Left colon (tissue), 2 donors: ENCODE results near the gene SNRPA1. TPM values are rescaled to one million over a fixed set of nuclear protein-coding genes. Genes with fewer than 3 reads are reported as not detected.

Source experiments
- ATAC-seq: fragments of 200-7000 bp; cut with Tn5 transposase; one replicate; pipeline ENCODE4 v1.9.1; 2020; ENCODE audit warnings: mild to moderate bottlenecking, moderate library complexity
- DNase-seq, 2 donors: peaks; one replicate each; pipeline ENCODE4 v3.0.0-alpha.2; 2020
- intact Hi-C, 2 donors: fragments of 100-400 bp; cut with DNase I in 1 of 2; cut with micrococcal nuclease in 1 of 2; formaldehyde crosslinking; loops; one replicate each; pipeline versions ENCODE4 v1.11.2 to v1.14.0; 2022; cut with DNase I, micrococcal nuclease
- total RNA-seq, 2 donors: library from RNA; stranded (reverse); fragmentation: NEBNext Ultra II Directional; extraction: Animal tissue kit (Norgen Biotek cat#: 25700); gene quantifications; one replicate each; pipeline ENCODE4 v1.2.1, GENCODE V29; 2021
- donor health status: DM: no; HTN: no; CAD: no.
- donor health status: DM: yes; HTN: yes; CAD: no.

Gene SNRPA1
- total RNA-seq, 2 donors from 2014 or later: 44.7 to 48.2 TPM

DNA sequence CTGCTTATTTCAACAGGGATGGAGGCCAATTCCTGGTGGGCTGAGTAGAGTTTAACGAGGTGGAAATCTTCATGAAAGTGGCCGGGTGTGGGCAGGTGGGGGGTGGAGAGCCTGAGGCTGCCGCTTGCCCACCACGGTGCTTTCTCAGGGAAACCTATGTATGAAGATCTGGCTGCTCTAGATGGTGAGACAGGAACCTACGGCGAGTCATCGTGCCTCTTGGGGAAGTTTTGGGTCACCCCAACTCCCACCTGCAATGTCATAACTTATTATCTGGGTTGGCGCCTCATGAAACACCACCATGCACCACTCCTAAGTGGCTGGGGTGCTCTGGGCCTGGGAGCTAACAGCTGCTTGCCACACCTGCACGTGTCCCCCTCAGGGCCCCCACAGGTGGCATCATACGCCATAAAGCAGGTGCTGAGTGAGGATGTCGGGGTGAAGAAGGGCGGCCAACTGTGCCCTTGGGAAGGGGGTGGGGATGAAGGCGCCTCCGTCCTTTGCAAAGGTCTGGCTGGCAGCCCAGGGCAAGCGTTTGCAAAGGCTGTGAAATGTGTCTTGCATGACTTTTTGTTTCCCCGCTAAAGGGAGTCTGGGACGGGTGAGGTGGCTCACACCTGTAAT, 27.9 kb upstream of the SNRPA1 start:
- ATAC-seq: no peak
- intact Hi-C loops: no loop called here
- peak in 1 of 2 donors; percentile 0 for DNase-seq

DNA sequence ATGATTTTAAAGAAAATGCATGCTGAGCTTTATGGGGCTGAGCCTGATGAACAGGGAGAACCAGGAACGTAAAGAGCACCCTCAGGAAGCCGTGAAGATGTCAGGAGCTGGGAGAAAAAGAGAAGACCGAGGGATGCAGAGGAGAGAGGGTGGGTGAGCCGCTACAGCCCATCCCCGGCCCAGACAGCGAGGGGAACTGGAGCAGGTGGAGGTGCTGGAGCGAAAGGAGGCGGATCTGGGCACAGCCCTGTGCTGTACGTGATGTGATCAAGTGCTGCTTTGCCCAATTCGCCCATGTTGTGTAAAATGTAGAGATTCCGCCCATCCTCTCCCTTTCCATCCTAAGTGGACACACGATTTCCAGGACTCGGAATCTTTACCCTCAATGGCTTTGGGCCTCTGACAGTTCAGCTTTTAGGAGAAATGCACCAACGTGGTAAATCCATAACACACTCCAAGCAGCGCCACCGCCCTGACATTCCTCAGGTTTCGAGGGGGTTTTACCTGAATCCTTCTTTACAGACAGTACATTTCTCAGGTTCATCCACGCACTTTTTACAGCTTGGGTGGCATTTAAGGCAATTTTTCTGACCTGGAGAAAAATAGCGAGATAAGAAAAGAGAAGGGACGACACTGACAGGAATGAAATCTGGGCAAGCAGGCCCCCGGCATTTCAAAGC, 27.1 kb upstream of the SNRPA1 start:
- intact Hi-C loops: no loop called here
- DNase-seq (no peak), ATAC-seq (no peak)

GRCh38 chr15:101320501-101321052, 25.5 kb upstream of the SNRPA1 start:
- intact Hi-C loops: no loop called here
- ATAC-seq (no peak), DNase-seq (peak in 1 of 2 donors; percentile 45)

GRCh38 chr15:101318839-101319238, 23.8 kb upstream of the SNRPA1 start:
- ATAC-seq: no peak
- DNase-seq: peak in 1 of 2 donors; percentile 1
- intact Hi-C loops: no loop called here

- intact Hi-C loops: no loop called here
- ATAC-seq (no peak), DNase-seq (peak in 1 of 2 donors; percentile 0)
Measured at GRCh38 chr15:101318147-101318819, 23.2 kb upstream of the SNRPA1 start.

GRCh38 chr15:101317336-101317872, 22.4 kb upstream of the SNRPA1 start:
- ATAC-seq (no peak), DNase-seq (no peak)
- intact Hi-C loops: no loop called here

- intact Hi-C loops: no loop called here
- peak in 1 of 2 donors; percentile 1 for DNase-seq
- ATAC-seq: no peak
Measured at GRCh38 chr15:101316529-101316928, 21.5 kb upstream of the SNRPA1 start.

DNA sequence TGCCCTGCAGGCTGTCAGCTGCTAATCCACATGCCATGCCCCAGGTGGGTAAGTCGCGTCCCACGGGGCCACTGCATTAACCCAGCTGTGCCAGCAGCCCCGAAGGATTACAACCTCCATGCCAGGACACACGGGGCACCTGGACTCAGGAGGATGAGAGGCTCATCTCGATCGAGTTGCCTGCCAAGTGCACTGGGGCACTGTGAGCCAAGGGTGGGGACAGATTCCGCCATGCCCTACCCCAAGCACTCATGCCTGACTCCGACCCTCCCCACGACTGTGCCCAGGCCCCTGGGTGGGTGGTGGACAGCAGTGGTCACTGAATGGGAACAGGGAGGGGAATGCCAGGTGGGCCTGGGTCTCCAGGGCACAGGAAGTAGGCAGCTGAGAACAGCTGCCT, 20.7 kb upstream of the SNRPA1 start:
- intact Hi-C loops: no loop called here
- DNase-seq (no peak), ATAC-seq (no peak)

- DNase-seq: peak in 1 of 2 donors; percentile 1
- no peak for ATAC-seq
- intact Hi-C loops: no loop called here
Measured at GRCh38 chr15:101314336-101315125, 19.5 kb upstream of the SNRPA1 start.

- no peak for DNase-seq
- intact Hi-C loops: no loop called here
- no peak for ATAC-seq
Measured at GRCh38 chr15:101313041-101313761, 18.2 kb upstream of the SNRPA1 start.

DNA sequence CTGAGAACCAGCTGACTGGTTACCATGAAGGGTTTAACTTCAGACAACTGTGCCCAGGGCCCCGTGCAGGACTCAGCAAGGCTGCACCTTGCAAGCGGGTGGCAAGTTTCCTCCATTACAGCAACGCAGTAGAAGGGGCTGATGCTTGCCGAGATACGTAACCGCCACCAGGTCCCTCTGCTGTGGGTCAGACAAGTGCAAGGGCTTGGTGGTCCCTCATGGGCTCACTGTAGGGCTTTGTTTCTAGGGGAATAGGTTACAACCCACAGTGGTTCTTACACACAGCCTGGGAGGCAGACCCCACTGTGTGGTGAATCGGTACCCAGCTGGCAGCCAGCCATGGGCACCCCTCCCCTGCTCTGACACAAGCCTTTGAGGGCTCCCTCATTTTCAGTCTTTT, 15.5 kb upstream of the SNRPA1 start:
- intact Hi-C loops: no loop called here
- DNase-seq (no peak), ATAC-seq (no peak)

- intact Hi-C loops: no loop called here
- no peak for ATAC-seq
- peak in 1 of 2 donors; percentile 0 for DNase-seq
Measured at GRCh38 chr15:101310161-101310480, 15.1 kb upstream of the SNRPA1 start.

DNA sequence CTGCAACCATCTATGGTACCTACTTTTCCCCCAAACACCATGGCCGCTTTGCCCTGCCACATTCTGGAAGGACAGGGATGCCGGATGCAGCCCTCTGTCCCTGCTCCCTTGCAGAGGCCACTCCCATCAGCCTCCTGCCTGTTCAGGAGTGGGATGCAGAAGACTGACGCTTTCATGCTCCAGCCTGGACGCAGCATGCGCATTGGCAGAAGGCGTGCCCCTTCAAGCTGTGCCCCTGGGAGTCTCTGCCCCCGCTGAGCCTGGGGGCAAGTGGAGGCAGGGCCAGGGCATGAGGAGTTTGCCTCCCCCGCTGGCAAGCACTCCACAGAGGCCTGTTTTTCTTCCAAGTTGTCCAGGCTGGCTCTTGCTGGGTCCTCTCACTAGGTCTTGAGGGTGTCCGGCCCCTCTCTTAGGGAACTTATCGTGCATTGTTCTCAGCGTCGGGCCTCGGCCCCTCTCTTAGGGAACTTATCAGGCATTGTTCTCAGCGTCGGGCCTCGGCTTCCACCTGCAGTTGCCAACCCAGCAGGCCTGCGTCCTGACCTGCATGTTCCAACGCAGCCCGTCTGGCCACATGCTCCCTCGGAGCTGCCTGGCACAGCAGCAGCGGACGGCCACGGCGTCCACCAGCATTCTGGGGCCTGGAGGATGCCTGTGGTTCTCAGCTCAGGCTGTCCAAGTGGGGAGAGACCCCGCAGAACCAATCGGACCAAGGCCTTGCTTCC, 14.6 kb upstream of the SNRPA1 start:
- ATAC-seq (no peak), DNase-seq (peak in 1 of 2 donors; percentile 2)
- intact Hi-C loops: no loop called here

- intact Hi-C loops: no loop called here
- ATAC-seq (no peak), DNase-seq (peak in 1 of 2 donors; percentile 2)
Measured at GRCh38 chr15:101308604-101309435, 13.8 kb upstream of the SNRPA1 start.

DNA sequence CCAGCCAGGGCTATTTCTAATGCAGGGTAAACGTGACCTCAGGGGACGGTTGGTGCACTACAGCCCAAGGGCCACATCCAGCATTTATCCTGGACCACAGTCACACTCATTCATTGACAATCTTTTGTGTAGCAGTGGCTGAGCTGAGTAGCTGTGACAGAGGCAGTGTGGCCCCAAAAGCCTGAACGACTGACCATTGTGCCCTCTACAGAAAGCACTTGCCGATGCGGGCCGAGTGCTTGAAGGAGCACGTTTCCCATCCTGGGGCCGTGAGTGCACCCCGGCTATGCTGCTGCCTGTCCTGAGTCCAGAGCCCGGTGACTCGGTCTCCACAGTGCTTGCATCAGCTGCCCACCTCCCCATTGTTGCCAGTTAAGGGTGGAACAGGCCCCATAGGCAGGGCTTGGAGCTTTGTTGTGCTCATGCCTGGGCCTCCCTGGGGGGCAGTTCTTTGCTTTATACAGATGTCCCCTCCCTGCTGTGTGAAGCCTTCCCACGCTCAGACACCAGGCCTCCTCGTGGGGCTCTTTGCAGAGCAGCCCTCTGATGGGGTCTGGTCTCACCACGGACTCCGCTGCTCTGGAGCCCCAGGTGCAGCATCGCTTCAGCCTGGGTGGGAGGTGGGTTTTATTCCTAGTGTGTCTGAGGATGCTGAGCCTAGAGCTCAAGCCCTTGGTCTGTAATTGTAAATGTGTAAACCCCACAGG, 13.0 kb upstream of the SNRPA1 start:
- ATAC-seq (peak; percentile 7), DNase-seq (peak in 1 of 2 donors; percentile 1)
- intact Hi-C loops: no loop called here
